ENCODE measurements around the gene GALNTL6. TPM values are rescaled to one million over a fixed set of nuclear protein-coding genes. Genes with fewer than 3 reads are reported as not detected.

GALNTL6 gene
- 0.16 TPM for total RNA-seq
- long read RNA-seq, partial matches to known transcripts, result 0 of 1 reads
- long read RNA-seq, other reads (novel, unspliced or antisense), result 1 of 1 reads

DNA sequence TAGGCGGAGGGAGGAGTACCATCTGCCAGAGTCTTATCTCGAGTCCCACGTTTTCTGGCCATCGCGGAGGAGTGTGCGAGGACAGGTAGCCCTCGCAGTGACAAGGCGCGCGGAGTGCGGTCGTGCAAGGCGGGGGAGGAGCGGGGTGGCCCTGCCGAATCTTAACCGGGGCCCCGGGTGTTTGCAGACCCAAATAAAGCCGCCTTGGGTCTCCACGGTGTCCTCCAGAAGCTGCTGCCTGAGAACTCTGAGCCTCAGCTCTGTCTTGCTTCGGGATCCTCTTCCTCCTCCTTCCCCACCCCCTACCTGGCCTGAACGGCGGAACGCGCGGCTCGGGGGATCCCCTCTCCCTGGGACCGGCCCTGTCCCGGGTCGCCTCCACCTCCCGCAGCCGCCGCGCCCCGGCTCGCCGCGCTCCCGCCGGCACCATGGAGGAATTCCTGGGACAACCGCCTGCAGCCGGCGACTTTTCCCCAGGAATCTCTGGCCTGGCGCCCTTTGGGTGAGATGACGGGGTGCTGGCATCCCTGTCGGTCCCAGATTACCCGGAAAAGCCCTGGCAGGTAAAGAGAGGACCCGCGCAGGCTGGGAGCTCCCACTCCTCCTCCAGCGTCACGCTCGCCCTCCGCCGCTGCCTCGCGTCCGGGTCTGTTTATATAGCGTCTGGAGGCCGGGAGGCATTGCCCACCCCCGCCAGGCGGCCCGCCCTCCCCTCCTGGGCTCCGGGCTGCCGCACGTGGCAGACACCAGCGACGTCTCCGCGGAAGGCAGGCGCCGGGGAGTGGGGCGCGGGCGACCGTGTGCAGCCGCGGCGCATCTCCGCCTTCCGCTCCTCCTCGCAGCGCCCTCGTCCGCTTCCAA lies at the start of gene GALNTL6:
GALNTL6 (plus strand) TSS at position 740 of the 861 bp plus-strand sequence.
- no peak for DNase-seq (ENCODE audit: low spot score)

DNA sequence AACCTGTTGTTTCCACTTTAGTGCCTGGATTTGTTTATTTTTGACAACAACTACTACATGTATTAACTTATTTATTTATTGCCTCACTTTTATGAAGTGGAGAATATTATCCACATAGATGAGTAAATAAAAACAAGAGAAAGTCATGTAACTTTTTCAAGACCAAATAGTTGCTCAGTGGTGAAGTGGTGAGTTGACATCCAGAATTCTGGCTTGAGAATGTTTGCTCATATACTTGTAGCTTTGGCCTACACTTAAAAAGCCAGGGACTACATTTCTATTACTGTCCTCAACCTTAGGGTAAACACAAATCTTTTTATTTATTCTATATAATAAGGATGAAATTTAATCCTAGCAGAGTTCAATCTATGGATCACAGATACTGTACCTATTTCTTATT lies 47.7 kb upstream of the GALNTL6 start:
- DNase-seq (ENCODE audit: low spot score), result no peak

DNA sequence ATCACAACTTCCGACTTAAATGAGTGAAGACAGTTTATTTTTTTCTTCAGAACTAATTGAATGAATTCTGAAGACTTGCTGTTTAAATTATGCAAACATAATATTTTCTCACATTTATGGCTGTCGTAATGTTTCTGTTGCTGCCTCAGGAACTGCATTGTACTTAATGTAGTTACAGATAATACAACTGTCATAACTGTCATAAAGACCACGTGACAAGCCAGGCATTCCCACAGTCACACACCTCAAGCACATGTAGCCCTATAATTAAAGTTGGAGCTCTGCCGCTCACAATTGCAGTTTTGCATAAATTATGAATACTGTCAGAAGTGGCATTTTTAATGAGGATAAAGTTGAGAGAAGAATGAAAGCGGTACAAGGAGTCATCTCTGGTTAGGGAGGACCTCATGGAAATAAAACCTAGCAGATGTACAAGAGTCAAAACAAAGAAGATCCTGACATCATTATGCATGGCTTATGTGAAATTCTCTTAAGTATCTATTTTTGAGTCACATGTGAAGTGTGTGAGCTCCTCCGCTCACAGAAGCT lies 38.5 kb upstream of the GALNTL6 start:
- DNase-seq (ENCODE audit: low spot score), result no peak

- DNase-seq (ENCODE audit: low spot score), result no peak
Observed at GRCh38 chr4:171779301-171779700, 33.9 kb upstream of the GALNTL6 start.

GRCh38 chr4:171785388-171785787 lies 27.8 kb upstream of the GALNTL6 start:
- DNase-seq (ENCODE audit: low spot score), result no peak

- no peak for DNase-seq (ENCODE audit: low spot score)
Observed at GRCh38 chr4:171793723-171794122, 19.5 kb upstream of the GALNTL6 start.

- no peak for DNase-seq (ENCODE audit: low spot score)
Observed at GRCh38 chr4:171794528-171794927, 18.7 kb upstream of the GALNTL6 start.

- DNase-seq (ENCODE audit: low spot score), result no peak
Observed at GRCh38 chr4:171809854-171810253, 3.4 kb upstream of the GALNTL6 start.

GRCh38 chr4:171812333-171812664 lies 905 bp upstream of the GALNTL6 start:
- DNase-seq (ENCODE audit: low spot score), result no peak

DNA sequence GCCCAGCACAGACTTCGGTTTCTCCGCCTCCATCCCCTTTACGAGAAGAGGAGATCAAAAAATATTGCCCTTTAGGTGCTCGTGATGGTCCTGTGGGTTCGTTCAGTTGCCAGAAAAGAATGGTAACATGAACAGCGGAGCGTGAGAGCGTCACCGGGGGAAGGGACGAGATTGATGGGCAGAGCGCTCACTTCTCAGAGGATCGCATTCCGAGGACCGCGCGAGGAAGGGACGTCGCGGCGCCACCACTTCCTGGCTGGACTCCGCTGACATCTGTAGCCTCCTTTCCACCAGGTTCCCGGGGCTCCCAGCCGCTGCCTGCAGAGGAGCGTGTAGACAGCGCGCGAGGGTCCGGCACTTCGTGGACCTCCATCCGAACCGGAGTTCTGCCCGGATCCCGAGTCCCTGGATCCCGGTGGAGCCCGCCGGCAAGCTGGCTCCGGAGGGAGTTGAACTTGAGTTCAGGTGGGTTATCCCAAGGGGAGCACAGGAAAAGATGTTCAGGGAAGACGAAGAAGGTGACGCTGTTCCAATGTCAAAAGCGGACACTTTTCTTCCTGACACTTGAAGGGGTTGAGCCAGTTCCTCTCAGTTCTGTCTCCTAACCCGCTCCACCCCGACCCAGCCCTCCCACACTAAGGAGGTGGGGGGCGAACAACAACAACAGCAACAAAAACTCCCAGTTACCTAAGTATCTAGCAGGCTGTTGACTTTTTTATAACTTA lies 484 bp downstream of the GALNTL6 start:
- DNase-seq (ENCODE audit: low spot score), result no peak

DNA sequence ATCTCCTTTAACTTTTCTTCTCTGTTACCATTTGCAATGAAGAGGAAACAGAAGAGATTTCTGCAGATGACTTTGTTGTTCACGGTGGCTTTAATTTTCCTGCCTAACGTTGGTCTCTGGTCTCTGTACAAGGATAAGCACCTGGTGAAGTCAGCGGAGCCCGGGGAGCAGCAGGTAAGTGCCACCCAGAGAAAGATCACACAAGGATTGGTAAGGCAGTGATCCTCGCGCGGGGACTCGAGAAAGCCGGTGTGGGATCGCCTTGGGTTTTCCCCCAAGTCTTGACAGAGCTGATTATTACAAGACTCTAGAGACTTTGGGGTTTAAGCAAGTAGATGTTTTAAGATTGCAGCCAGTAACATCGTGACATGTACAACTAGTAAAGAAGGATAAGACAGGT lies 1.3 kb downstream of the GALNTL6 start:
- no peak for DNase-seq (ENCODE audit: low spot score)

DNA sequence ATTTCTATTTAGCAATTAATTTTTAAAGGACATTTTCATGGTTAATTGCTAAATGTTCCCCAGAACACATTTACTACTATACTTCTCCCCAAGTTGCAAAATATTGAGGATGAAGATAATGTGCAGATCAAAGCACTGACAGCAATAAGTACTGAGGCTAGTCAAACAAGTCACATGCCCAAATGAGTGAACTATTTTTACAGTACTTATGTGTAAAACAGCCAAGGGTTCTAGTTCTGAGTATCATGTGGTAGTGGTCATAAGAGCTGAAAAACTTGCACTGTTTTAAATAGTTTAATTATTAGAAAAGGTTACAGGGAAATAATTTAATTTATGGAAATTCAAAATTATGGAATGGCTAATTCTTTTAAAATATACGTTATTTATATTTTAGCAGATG lies 3.8 kb downstream of the GALNTL6 start:
- DNase-seq (ENCODE audit: low spot score), result no peak

GRCh38 chr4:171834640-171835039 lies 21.4 kb downstream of the GALNTL6 start:
- no peak for DNase-seq (ENCODE audit: low spot score)

GRCh38 chr4:171843456-171843855 lies 30.3 kb downstream of the GALNTL6 start:
- no peak for DNase-seq (ENCODE audit: low spot score)

DNA sequence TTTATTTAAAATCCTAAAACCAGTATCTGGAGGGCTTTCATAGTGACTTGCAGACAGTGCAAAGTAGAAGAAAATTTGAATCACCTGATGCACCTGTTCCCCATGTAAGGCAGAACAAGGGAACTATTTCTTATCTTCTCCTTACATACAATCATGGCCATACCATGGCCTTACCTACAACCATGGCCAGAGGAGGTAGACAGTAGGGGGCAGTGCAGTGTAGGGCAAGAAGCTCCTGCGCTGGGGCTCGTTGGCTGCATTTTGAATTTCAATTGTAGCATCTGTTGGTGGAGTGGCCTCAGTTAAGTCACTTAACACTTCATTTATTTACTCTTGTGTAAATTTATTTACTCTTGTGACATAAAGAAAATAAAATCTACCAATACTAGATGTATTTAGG lies 33.0 kb downstream of the GALNTL6 start:
- no peak for DNase-seq (ENCODE audit: low spot score)

GRCh38 chr4:171846893-171847292 lies 33.7 kb downstream of the GALNTL6 start:
- DNase-seq (ENCODE audit: low spot score), result no peak

GRCh38 chr4:171847751-171848150 lies 34.5 kb downstream of the GALNTL6 start:
- DNase-seq (ENCODE audit: low spot score), result no peak

- no peak for DNase-seq (ENCODE audit: low spot score)
Observed at GRCh38 chr4:171849686-171850222, 36.5 kb downstream of the GALNTL6 start.

DNA sequence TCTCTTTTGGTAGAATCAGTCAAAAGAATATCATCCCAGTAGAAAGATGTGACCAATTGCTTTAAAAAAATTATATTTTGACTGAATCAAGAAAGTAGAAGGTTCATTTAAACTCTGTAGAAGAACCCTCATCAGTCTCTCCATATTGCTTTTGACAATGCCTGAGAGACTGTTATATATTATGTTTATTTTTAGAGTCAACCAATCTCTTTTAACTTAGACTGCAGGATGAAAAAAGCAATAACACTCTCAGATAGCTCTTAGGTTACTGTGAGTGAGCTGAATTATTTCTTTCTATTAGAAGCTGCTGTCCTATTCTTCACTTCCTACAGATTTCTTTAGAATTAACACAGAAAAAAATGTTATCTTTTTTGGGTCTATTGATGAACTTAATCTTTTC lies 38.1 kb downstream of the GALNTL6 start:
- no peak for DNase-seq (ENCODE audit: low spot score)

- no peak for DNase-seq (ENCODE audit: low spot score)
Observed at GRCh38 chr4:171857302-171858012, 44.3 kb downstream of the GALNTL6 start.

DNA sequence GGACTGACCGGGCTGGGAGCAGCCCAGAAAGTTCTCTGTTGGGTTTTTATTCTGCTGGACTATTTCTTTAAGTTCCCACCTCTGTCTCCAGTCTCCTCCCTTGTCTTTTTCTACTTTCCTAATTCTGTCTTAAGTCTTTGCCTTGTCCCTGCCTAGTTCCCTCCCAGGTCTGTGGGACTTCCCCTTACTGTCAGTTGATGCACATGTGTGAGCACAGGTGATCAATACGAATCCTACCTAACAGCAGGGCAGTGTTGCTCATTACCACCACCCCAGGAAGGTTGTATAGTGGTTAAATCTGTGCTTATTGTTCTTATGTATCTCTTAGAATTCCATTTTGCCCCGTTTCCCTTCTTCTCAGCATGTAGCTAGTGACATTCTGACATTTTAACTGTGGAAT lies 62.1 kb downstream of the GALNTL6 start:
- no peak for DNase-seq (ENCODE audit: low spot score)

Data from mesenteric fat pad (tissue), 1 donor.